ENCODE measurements around the gene ZNF518A.

DNA sequence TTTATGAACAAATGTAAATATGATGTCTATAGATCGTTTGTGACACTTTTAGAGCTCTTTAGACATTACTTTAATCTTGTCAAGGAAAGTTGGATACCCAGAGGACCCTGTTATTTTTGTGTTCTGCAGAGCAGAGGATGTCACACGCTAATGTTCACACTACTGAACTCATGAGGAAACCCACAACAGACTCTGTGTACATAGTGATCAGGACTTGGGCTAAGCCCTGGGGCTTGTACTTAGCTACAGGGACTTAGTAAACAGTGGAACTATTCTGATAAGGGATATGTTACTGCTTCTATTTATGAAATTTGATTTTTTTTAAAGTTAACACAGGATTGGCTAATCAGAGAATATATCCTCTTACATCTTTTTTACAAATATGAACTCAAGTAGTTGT, 36.1 kb upstream of the ZNF518A start:
- TF ChIP-seq, protein P1, sequence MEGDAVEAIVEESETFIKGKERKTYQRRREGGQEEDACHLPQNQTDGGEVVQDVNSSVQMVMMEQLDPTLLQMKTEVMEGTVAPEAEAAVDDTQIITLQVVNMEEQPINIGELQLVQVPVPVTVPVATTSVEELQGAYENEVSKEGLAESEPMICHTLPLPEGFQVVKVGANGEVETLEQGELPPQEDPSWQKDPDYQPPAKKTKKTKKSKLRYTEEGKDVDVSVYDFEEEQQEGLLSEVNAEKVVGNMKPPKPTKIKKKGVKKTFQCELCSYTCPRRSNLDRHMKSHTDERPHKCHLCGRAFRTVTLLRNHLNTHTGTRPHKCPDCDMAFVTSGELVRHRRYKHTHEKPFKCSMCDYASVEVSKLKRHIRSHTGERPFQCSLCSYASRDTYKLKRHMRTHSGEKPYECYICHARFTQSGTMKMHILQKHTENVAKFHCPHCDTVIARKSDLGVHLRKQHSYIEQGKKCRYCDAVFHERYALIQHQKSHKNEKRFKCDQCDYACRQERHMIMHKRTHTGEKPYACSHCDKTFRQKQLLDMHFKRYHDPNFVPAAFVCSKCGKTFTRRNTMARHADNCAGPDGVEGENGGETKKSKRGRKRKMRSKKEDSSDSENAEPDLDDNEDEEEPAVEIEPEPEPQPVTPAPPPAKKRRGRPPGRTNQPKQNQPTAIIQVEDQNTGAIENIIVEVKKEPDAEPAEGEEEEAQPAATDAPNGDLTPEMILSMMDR (conservative IDR thresholded peaks at IDR 0.05): no peak
- no peak for TF ChIP-seq EZH2 (IDR thresholded peaks at IDR 0.05; ENCODE audit: low read depth)
